A549 (cell line): ENCODE data around the gene GSC. TPM values are rescaled to one million over a fixed set of nuclear protein-coding genes. Genes with fewer than 3 reads are reported as not detected.

Experiments
- ATAC-seq, 2 experiments: fragments of 200-7000 bp in 1 of 2; fragments of >200 bp in 1 of 2; cut with Nextera tagmentation in 1 of 2; cut with Tn5 transposase in 1 of 2; 3 replicates each; pipeline versions ENCODE4 v1.8.0 to v1.9.1; 2018 to 2020; ENCODE audit warnings: mild to moderate bottlenecking in 1 of 2, moderate library complexity in 1 of 2
- CTCF ChIA-PET: fragments of 300-600 bp; sonication (Branson Sonifier 250); formaldehyde crosslinking; extraction: SDS; loops from one replicate; lab custom pipeline; 2021; ENCODE audit warnings: antibody characterized with exemption, inconsistent platforms; lab: Yijun Ruan, JAX
- POLR2A ChIA-PET: fragments of 350-600 bp; formaldehyde crosslinking; extraction: SDS; loops from one replicate; lab custom pipeline; 2021; ENCODE audit warnings: antibody characterized with exemption, inconsistent platforms; lab: Yijun Ruan, JAX
- DNase-seq, 2 experiments: peaks; one replicate each; pipeline versions ENCODE4 v3.0.0 to v3.0.0-alpha.2; 2011 to 2016; ENCODE audit warnings: low read depth in 1 of 2, low spot score in 1 of 2
- FAIRE-seq: peaks from 2 replicates; lab custom pipeline; 2011; peaks lifted over from hg19 to GRCh38; lab: Jason Lieb, UNC
- H3K27ac ChIP-seq, 2 experiments: fragments of >200 bp; sonication (Bioruptor Twin); formaldehyde crosslinking; 3 replicates each; pipeline ENCODE4 v1.5.1; 2016 to 2017
- H3K4me1 ChIP-seq: fragments of >200 bp; sonication (Bioruptor Twin); formaldehyde crosslinking; 3 replicates; pipeline ENCODE4 v1.6.1; 2016
- H3K4me2 ChIP-seq: fragments of >200 bp; sonication (Bioruptor Twin); formaldehyde crosslinking; 3 replicates; pipeline ENCODE4 v1.6.1; 2016
- H3K4me3 ChIP-seq: fragments of >200 bp; sonication (Bioruptor Twin); formaldehyde crosslinking; 3 replicates; pipeline ENCODE4 v1.5.1; 2016
- H3K9me3 ChIP-seq: fragments of >200 bp; sonication (Bioruptor Twin); formaldehyde crosslinking; 3 replicates; pipeline ENCODE4 v1.6.1; 2016
- EHF ChIP-seq: fragments of 250-450 bp; sonication (Bioruptor Pico); IDR thresholded peaks from 2 replicates; pipeline ENCODE4 v1.5.0; 2020; ENCODE audit warnings: mild to moderate bottlenecking
- EHMT2 ChIP-seq: fragments of 200-600 bp; sonication (generic); IDR thresholded peaks from 2 replicates; pipeline ENCODE4 v1.6.1; 2016; ENCODE audit warnings: antibody characterized with exemption, low read depth, mild to moderate bottlenecking, moderate library complexity
- FOSL2 ChIP-seq, 2 experiments: fragments of 450-650 bp in 1 of 2; fragments of >200 bp in 1 of 2; sonication (Bioruptor Twin) in 1 of 2; formaldehyde crosslinking; IDR thresholded peaks; 2 replicates each; pipeline versions ENCODE4 v1.5.0 to v1.6.1; 2016 to 2020; ENCODE audit warnings: mild to moderate bottlenecking in 1 of 2, moderate library complexity in 1 of 2
- HEYL ChIP-seq: fragments of 250-450 bp; sonication (Bioruptor Pico); IDR thresholded peaks from 2 replicates; pipeline ENCODE4 v1.8.0; 2021; ENCODE audit warnings: mild to moderate bottlenecking, moderate library complexity
- HOXA7 ChIP-seq: fragments of 250-450 bp; sonication (Bioruptor Pico); IDR thresholded peaks from 2 replicates; pipeline ENCODE4 v1.5.0; 2020; ENCODE audit warnings: mild to moderate bottlenecking, moderate library complexity
- HOXB13 ChIP-seq: fragments of 250-450 bp; sonication (Bioruptor Pico); IDR thresholded peaks from 2 replicates; pipeline ENCODE4 v1.5.0; 2020; ENCODE audit warnings: low read depth, mild to moderate bottlenecking, moderate library complexity
- JUN ChIP-seq, 2 experiments: fragments of >200 bp; sonication (Bioruptor Twin); formaldehyde crosslinking; IDR thresholded peaks; 2 replicates in 1 of 2; 3 replicates in 1 of 2; pipeline ENCODE4 v1.6.1; 2016 to 2017
- KDM1A ChIP-seq: fragments of 200-600 bp; sonication (generic); IDR thresholded peaks from 2 replicates; pipeline ENCODE4 v1.6.1; 2016; ENCODE audit warnings: low read depth, mild to moderate bottlenecking
- KDM5A ChIP-seq: fragments of 200-600 bp; sonication (generic); IDR thresholded peaks from 2 replicates; pipeline ENCODE4 v1.6.1; 2016; ENCODE audit warnings: antibody characterized with exemption, mild to moderate bottlenecking
- NPAS2 ChIP-seq: fragments of 250-450 bp; sonication (Bioruptor Pico); IDR thresholded peaks from 2 replicates; pipeline ENCODE4 v1.8.0; 2022; ENCODE audit warnings: mild to moderate bottlenecking, moderate library complexity, borderline replicate concordance
- PHF8 ChIP-seq: fragments of 200-600 bp; sonication (generic); IDR thresholded peaks from 2 replicates; pipeline ENCODE4 v1.6.1; 2016; ENCODE audit warnings: low read depth, mild to moderate bottlenecking, antibody characterized with exemption, moderate library complexity, borderline replicate concordance
- POLR2AphosphoS2 ChIP-seq: conservative IDR thresholded peaks from 2 replicates; pipeline ENCODE4 v1.6.1; 2012; ENCODE audit warnings: low read length, improper control_type of control experiment, inconsistent platforms
- RAD21 ChIP-seq, 2 experiments: fragments of >200 bp in 1 of 2; sonication (Bioruptor Twin) in 1 of 2; formaldehyde crosslinking in 1 of 2; IDR thresholded peaks in 1 of 2; conservative IDR thresholded peaks in 1 of 2; 2 replicates in 1 of 2; 3 replicates in 1 of 2; pipeline ENCODE4 v1.6.1; 2012 to 2018; ENCODE audit warnings: inconsistent platforms in 1 of 2
- RFX5 ChIP-seq: fragments of 450-650 bp; IDR thresholded peaks from 2 replicates; pipeline ENCODE4 v1.7.1; 2014; ENCODE audit warnings: antibody characterized with exemption, mild to moderate bottlenecking, moderate library complexity
- RNF2 ChIP-seq: fragments of 200-600 bp; sonication (generic); IDR thresholded peaks from 2 replicates; pipeline ENCODE4 v1.6.1; 2016; ENCODE audit warnings: low read depth, mild to moderate bottlenecking, antibody characterized with exemption, moderate library complexity, borderline replicate concordance
- SREBF2 ChIP-seq: fragments of 450-650 bp; IDR thresholded peaks from 2 replicates; pipeline ENCODE4 v1.6.1; 2014; ENCODE audit warnings: mild to moderate bottlenecking, moderate library complexity
- TFCP2L1 ChIP-seq: fragments of 250-450 bp; sonication (Bioruptor Pico); IDR thresholded peaks from 2 replicates; pipeline ENCODE4 v1.5.0; 2021; ENCODE audit warnings: mild to moderate bottlenecking
- TP53 ChIP-seq: fragments of 250-450 bp; sonication (Bioruptor Pico); IDR thresholded peaks from 2 replicates; pipeline ENCODE4 v1.5.0; 2021; ENCODE audit warnings: mild to moderate bottlenecking, moderate library complexity
- ZC3H11A ChIP-seq: fragments of 450-650 bp; IDR thresholded peaks from 2 replicates; pipeline ENCODE4 v1.6.1; 2014; ENCODE audit warnings: antibody characterized with exemption, mild to moderate bottlenecking
- ZNF302 ChIP-seq: fragments of 250-450 bp; sonication (Bioruptor Pico); IDR thresholded peaks from 2 replicates; pipeline ENCODE4 v1.9.0; 2021; ENCODE audit warnings: inconsistent platforms, mild to moderate bottlenecking, moderate library complexity
- ZSCAN20 ChIP-seq: fragments of 250-450 bp; sonication (Bioruptor Pico); IDR thresholded peaks from 2 replicates; pipeline ENCODE4 v1.8.0; 2022; ENCODE audit warnings: mild to moderate bottlenecking, moderate library complexity
- WGBS: methylation state at CpG from one replicate; pipeline ENCODE4 v1.1.6; 2017; ENCODE audit errors: missing lambda C conversion rate; 5-methylcytosine and 5-hydroxymethylcytosine counted together
- polyA plus RNA-seq, 4 experiments: library from polyadenylated mRNA; depleted of rRNA in 3 of 4; stranded (reverse); fragments of >200 nt; fragmentation: RNase III in 1 of 4; extraction: RNeasy Plus Mini Kit Qiagen cat#74134 plus additional on column Dnase treatment in 1 of 4; gene quantifications; 2 replicates in 3 of 4; 3 replicates in 1 of 4; pipeline ENCODE4 v1.2.3, GENCODE V29; 2011 to 2017
- TF ChIP-seq, protein P1 (sequence below): fragments of >200 bp; sonication (Bioruptor Twin); formaldehyde crosslinking; IDR thresholded peaks from 3 replicates; pipeline ENCODE4 v1.5.1; 2016
- TF ChIP-seq, protein P2 (sequence below): fragments of 450-650 bp; IDR thresholded peaks from 2 replicates; pipeline ENCODE4 v1.6.1; 2014; ENCODE audit warnings: antibody characterized with exemption
- TF ChIP-seq, protein P3 (sequence below): fragments of >200 bp; sonication (Bioruptor Twin); formaldehyde crosslinking; IDR thresholded peaks from 3 replicates; pipeline ENCODE4 v1.6.1; 2016
- TF ChIP-seq, protein P4 (sequence below): IDR thresholded peaks from 2 replicates; pipeline ENCODE4 v1.6.1; 2012
- TF ChIP-seq, protein P5 (sequence below): fragments of 150-350 bp; IDR thresholded peaks from 2 replicates; pipeline ENCODE4 v1.6.1; 2014; ENCODE audit warnings: low read depth, mild to moderate bottlenecking, low read length

The GSC gene
- polyA plus RNA-seq, 2 of the 4 experiments (the other 2 are of a cell fraction): 0.17 TPM

DNA sequence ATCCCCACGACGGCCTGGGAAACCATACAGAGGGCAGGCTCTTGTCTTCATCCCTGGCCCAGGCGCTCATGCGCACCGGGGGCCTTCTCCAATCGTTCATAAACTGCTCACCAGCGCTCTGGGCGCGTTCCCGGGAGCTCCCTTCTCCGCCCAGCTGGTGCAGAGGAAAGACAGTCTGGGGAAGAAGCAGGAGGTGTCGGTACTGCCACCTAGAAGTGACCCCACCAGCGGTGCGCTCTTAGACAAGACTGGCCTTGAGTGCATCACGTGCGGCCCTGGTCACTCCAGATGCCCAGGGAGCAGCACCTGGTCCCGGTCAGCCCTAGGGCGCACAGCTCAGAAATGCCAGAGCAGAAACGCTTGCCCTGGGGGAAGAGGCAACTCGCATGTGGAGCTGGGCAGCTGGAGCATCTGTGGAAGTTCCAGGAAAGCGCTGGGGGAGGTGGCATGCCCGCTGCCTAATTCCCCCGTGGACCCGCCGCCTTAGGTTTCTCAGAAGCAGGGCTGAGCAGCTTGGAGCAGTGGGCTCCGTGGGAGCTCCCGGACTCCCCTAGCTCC, 2.5 kb downstream of the GSC start:
- H3K4me1 ChIP-seq: peaks cover 8% of the 10 kb centered on the region; the same call in 1 of the 3 replicates
- no peak for FAIRE-seq
- TF ChIP-seq HEYL (CRISPR knock-in tag) (no peak), HOXB13 (CRISPR knock-in tag) (no peak), POLR2AphosphoS2 (no peak), HOXA7 (CRISPR knock-in tag) (no peak), EHMT2 (no peak), TFCP2L1 (CRISPR knock-in tag) (no peak), ZSCAN20 (CRISPR knock-in tag) (no peak), EHF (CRISPR knock-in tag) (no peak), PHF8 (no peak), ZNF302 (CRISPR knock-in tag) (no peak)
- TF ChIP-seq, protein P1, sequence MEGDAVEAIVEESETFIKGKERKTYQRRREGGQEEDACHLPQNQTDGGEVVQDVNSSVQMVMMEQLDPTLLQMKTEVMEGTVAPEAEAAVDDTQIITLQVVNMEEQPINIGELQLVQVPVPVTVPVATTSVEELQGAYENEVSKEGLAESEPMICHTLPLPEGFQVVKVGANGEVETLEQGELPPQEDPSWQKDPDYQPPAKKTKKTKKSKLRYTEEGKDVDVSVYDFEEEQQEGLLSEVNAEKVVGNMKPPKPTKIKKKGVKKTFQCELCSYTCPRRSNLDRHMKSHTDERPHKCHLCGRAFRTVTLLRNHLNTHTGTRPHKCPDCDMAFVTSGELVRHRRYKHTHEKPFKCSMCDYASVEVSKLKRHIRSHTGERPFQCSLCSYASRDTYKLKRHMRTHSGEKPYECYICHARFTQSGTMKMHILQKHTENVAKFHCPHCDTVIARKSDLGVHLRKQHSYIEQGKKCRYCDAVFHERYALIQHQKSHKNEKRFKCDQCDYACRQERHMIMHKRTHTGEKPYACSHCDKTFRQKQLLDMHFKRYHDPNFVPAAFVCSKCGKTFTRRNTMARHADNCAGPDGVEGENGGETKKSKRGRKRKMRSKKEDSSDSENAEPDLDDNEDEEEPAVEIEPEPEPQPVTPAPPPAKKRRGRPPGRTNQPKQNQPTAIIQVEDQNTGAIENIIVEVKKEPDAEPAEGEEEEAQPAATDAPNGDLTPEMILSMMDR: no peak
- TF ChIP-seq, protein P2, sequence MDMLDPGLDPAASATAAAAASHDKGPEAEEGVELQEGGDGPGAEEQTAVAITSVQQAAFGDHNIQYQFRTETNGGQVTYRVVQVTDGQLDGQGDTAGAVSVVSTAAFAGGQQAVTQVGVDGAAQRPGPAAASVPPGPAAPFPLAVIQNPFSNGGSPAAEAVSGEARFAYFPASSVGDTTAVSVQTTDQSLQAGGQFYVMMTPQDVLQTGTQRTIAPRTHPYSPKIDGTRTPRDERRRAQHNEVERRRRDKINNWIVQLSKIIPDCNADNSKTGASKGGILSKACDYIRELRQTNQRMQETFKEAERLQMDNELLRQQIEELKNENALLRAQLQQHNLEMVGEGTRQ: no peak
- TF ChIP-seq, protein P3, sequence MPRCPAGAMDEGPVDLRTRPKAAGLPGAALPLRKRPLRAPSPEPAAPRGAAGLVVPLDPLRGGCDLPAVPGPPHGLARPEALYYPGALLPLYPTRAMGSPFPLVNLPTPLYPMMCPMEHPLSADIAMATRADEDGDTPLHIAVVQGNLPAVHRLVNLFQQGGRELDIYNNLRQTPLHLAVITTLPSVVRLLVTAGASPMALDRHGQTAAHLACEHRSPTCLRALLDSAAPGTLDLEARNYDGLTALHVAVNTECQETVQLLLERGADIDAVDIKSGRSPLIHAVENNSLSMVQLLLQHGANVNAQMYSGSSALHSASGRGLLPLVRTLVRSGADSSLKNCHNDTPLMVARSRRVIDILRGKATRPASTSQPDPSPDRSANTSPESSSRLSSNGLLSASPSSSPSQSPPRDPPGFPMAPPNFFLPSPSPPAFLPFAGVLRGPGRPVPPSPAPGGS: no peak
- CTCF ChIA-PET: interaction anchor here (0.6 to 1.3 kb wide), 5 partner anchors 11 to 114 kb away, joined by 3 to 4 read pairs (median 3); no protein-coding TSS in a partner anchor
- POLR2A ChIA-PET: no interaction called here
- WGBS: 62% methylated on average over 11 of the region's 27 CpGs
- H3K4me3 ChIP-seq: no peak overlapping the region
- H3K9me3 ChIP-seq: no peaks in the 10 kb centered on the region
- DNase-seq: no peak
- ATAC-seq: no peak
- no peak overlapping the region for H3K27ac ChIP-seq
- no peak overlapping the region for H3K4me2 ChIP-seq

DNA sequence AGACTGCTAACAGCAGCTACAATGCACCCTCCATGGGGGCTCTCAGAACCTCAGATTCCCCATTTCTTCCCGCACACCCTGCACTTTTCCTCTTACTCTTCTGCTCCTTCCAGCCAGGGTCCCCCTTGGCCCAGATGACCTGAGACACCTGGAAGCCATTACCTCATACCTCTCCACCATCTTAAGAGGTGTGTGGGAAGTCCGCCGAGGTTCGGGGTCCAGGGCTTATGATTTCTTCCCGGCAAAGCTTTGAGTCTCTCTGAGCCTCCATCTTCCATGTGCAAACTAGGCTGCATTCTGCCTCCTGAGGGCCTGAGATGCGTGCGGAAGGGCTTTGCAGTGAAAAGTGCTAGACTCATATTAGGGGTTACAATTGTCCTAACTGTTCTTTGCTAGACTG, 5.3 kb downstream of the GSC start:
- Histone ChIP-seq H3K27ac (no peak overlapping the region), H3K4me2 (no peak overlapping the region), H3K9me3 (no peaks in the 10 kb centered on the region), H3K4me1 (peaks cover 8% of the 10 kb centered on the region; the same call in 1 of the 3 replicates), H3K4me3 (no peak overlapping the region)
- FAIRE-seq (no peak), DNase-seq (no peak), ATAC-seq (no peak)
- POLR2A ChIA-PET: no interaction called here
- CTCF ChIA-PET: interaction anchor here (2.4 kb wide), 1 partner anchor 16 kb away, joined by 7 read pairs; no protein-coding TSS in a partner anchor
- WGBS: 31% methylated on average over 7 of the region's 7 CpGs
- TF ChIP-seq, protein P4, sequence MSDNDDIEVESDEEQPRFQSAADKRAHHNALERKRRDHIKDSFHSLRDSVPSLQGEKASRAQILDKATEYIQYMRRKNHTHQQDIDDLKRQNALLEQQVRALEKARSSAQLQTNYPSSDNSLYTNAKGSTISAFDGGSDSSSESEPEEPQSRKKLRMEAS: no peak
- no peak for TF ChIP-seq FOSL2 (IDR thresholded peaks at IDR 0.05)
- no peak for TF ChIP-seq FOSL2 (CRISPR knock-in tag; IDR thresholded peaks at IDR 0.05)
- TF ChIP-seq ZC3H11A: no peak
- TF ChIP-seq RAD21 (conservative IDR thresholded peaks at IDR 0.05 in 1 of 2, IDR thresholded peaks at IDR 0.05 in 1 of 2): no peak

DNA sequence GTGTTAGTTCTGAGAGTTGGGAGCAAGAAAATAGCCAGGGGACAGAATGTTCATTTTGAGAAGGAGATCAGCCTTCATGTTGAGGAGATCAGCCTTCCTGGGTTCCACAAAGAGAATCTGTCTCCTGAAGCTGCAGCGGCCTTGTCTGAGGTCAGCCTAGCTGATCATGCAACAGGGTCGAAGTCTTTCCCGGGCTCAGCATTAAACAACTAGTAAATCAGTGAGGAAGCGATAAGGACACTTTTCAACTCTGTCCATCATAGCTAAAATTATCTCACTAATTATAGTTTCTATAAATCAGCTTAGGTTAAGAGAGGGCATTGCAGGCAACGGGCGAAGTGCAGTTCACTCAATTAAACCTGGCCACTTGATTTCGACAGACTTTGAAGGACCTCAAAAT, 7.5 kb downstream of the GSC start:
- Histone ChIP-seq H3K27ac (no peak overlapping the region), H3K9me3 (no peaks in the 10 kb centered on the region), H3K4me1 (no peaks in the 10 kb centered on the region), H3K4me3 (no peak overlapping the region), H3K4me2 (no peak overlapping the region)
- POLR2A ChIA-PET: no interaction called here
- DNase-seq: no peak
- FAIRE-seq: no peak
- 46% methylated on average over 7 of the region's 7 CpGs for WGBS
- CTCF ChIA-PET: interaction anchor here (0.7 kb wide), 1 partner anchor 14 kb away, joined by 3 read pairs; no protein-coding TSS in a partner anchor
- no peak for ATAC-seq
- TF ChIP-seq TP53 (CRISPR knock-in tag): no peak
- no peak for TF ChIP-seq EHMT2
- TF ChIP-seq TFCP2L1 (CRISPR knock-in tag): no peak
- TF ChIP-seq SREBF2: no peak
- no peak for TF ChIP-seq PHF8
- TF ChIP-seq HOXB13 (CRISPR knock-in tag): no peak
- TF ChIP-seq RNF2: no peak
- TF ChIP-seq, protein P5, sequence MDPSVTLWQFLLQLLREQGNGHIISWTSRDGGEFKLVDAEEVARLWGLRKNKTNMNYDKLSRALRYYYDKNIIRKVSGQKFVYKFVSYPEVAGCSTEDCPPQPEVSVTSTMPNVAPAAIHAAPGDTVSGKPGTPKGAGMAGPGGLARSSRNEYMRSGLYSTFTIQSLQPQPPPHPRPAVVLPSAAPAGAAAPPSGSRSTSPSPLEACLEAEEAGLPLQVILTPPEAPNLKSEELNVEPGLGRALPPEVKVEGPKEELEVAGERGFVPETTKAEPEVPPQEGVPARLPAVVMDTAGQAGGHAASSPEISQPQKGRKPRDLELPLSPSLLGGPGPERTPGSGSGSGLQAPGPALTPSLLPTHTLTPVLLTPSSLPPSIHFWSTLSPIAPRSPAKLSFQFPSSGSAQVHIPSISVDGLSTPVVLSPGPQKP: no peak
- TF ChIP-seq RFX5: no peak
- TF ChIP-seq KDM1A: no peak
- no peak for TF ChIP-seq NPAS2
- no peak for TF ChIP-seq JUN (IDR thresholded peaks at IDR 0.05)
- no peak for TF ChIP-seq KDM5A
